ENCODE data around the gene MARCHF2. TPM values are rescaled to one million over a fixed set of nuclear protein-coding genes. Genes with fewer than 3 reads are reported as not detected.

The MARCHF2 gene
- total and polyA plus RNA-seq, 9 of the 15 experiments (the other 6 are each of a cell fraction or from before 2014, with no cell fraction given): 0.39 to 6.4 (median 2.2) TPM

DNA sequence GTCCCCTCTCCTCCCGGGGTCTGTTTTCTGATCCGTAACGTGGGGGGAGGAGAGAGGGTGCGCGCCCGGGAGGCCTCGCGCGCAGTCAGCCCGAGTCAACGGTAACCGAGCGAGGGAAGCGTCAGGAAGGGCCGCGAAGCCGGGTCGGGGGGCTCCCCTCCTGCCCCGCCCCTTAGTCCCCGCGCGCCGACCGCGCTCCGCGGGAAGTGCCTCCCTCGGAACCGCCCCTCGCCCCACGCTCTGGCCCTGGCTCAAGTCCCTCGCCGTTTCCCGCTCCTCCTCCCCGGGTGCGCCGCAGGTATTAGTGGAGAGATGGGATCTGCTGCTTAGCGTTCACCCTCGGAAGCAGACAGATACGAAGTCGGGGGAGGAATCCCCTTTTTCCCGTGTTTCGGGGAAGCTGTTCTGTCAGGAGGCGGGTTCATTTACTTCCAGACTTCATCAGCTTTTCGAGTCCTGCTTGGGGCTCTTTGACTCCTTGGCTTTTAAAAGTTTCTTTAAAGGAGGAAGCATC is 32.4 kb downstream of the MARCHF2 start (continued):
- TF ChIP-seq GTF2A2 (tag; IDR thresholded peaks at IDR 0.05): no peak
- no peak for TF ChIP-seq MXD1 (CRISPR knock-in tag; IDR thresholded peaks at IDR 0.05; ENCODE audit: borderline replicate concordance, poor library complexity, severe bottlenecking)
- TF ChIP-seq ZNF174 (CRISPR knock-in tag; IDR thresholded peaks at IDR 0.05): no peak
- TF ChIP-seq SRF (CRISPR knock-in tag; IDR thresholded peaks at IDR 0.05): 0 out of 4 replicates have a peak, but pooled peaks of 1 of the 2 experiments have one; percentile 6
- TF ChIP-seq ZNF507 (tag; conservative IDR thresholded peaks at IDR 0.05): no peak
- TF ChIP-seq PPARD (CRISPR knock-in tag; IDR thresholded peaks at IDR 0.05): no peak
- TF ChIP-seq NR4A1 (CRISPR knock-in tag; IDR thresholded peaks at IDR 0.05): no peak
- TF ChIP-seq NR4A1 (tag; IDR thresholded peaks at IDR 0.05): no peak
- TF ChIP-seq SRSF3 (IDR thresholded peaks at IDR 0.05; ENCODE audit: insufficient read depth, low read length): no peak
- no peak for TF ChIP-seq RFX5 (IDR thresholded peaks at IDR 0.05; ENCODE audit: low read depth, low read length)
- TF ChIP-seq CCNT2 (IDR thresholded peaks at IDR 0.05; ENCODE audit: borderline replicate concordance, extremely low read depth, insufficient read length, low read depth, low read length): peak; percentile 17
- TF ChIP-seq ZMIZ1 (IDR thresholded peaks at IDR 0.05; ENCODE audit: low read depth in 2 of 2, low read length in 2 of 2): peak in 1 of 2 experiments; percentile 28; a peak in 1 of 4 replicates
- no peak for TF ChIP-seq COPS2 (conservative IDR thresholded peaks at IDR 0.05)
- TF ChIP-seq MNT (conservative IDR thresholded peaks at IDR 0.05): peak; percentile 55 to 56; a peak in 3 of 4 replicates
- TF ChIP-seq E2F4 (CRISPR knock-in tag; IDR thresholded peaks at IDR 0.05; ENCODE audit: low read depth): no peak
- no peak for TF ChIP-seq YBX1 (IDR thresholded peaks at IDR 0.05)
- no peak for TF ChIP-seq NCOA6 (IDR thresholded peaks at IDR 0.05)
- peak; percentile 43 for TF ChIP-seq HMGN3 (IDR thresholded peaks at IDR 0.05; ENCODE audit: borderline replicate concordance, extremely low read depth, insufficient read length, low read depth, low read length)
- no peak for TF ChIP-seq ARID2 (IDR thresholded peaks at IDR 0.05)
- no peak for TF ChIP-seq NCOR1 (IDR thresholded peaks at IDR 0.05)
- TF ChIP-seq SMAD2 (IDR thresholded peaks at IDR 0.05; ENCODE audit: low read depth, low read length): no peak
- TF ChIP-seq FOXA3 (CRISPR knock-in tag; conservative IDR thresholded peaks at IDR 0.05 in 1 of 2, IDR thresholded peaks at IDR 0.05 in 1 of 2): 0 out of 4 replicates have a peak, but pooled peaks of 1 of the 2 experiments have one; percentile 6
